OCI-LY1 (cell line): ENCODE data around the gene PLEKHA6.

Source experiments
- H2AFZ ChIP-seq: fragments of 200-600 bp; sonication (generic), shearing (Covaris generic); 2 replicates; pipeline ENCODE4 v1.6.0; 2014; ENCODE audit warnings: antibody characterized with exemption, mild to moderate bottlenecking, low read length
- H3F3A ChIP-seq: fragments of 200-600 bp; sonication (generic), shearing (Covaris generic); 2 replicates; pipeline ENCODE4 v1.6.0; 2014; ENCODE audit warnings: mild to moderate bottlenecking, antibody characterized with exemption, low read length, moderate library complexity; ENCODE audit not compliant: insufficient read depth
- H3K27ac ChIP-seq: fragments of 200-600 bp; sonication (generic); 2 replicates; pipeline ENCODE4 v1.5.1; 2014; ENCODE audit warnings: low read length, mixed run types, mild to moderate bottlenecking, low read depth; ENCODE audit not compliant: poor library complexity, severe bottlenecking
- H3K27me3 ChIP-seq: fragments of 200-600 bp; sonication (generic); 2 replicates; pipeline ENCODE4 v1.6.0; 2014; ENCODE audit warnings: antibody characterized with exemption, mild to moderate bottlenecking, low read length, moderate library complexity; ENCODE audit not compliant: insufficient read depth
- H3K36me3 ChIP-seq: fragments of 200-600 bp; sonication (generic); 2 replicates; pipeline ENCODE4 v1.6.1; 2014; ENCODE audit warnings: mild to moderate bottlenecking, antibody characterized with exemption, low read length, moderate library complexity, mixed read lengths; ENCODE audit not compliant: insufficient read depth
- H3K4me1 ChIP-seq: fragments of 200-600 bp; sonication (generic); 2 replicates; pipeline ENCODE4 v1.5.1; 2014; ENCODE audit warnings: mild to moderate bottlenecking, low read length, moderate library complexity; ENCODE audit not compliant: insufficient read depth, severe bottlenecking
- H3K4me2 ChIP-seq: fragments of 200-600 bp; sonication (generic), shearing (Covaris generic); 2 replicates; pipeline ENCODE4 v1.6.1; 2014; ENCODE audit warnings: low read length
- H3K4me3 ChIP-seq: fragments of 200-600 bp; sonication (generic); 2 replicates; pipeline ENCODE4 v1.5.1; 2014; ENCODE audit warnings: low read length, low read depth, mild to moderate bottlenecking, mixed read lengths; ENCODE audit not compliant: poor library complexity, severe bottlenecking
- H3K79me2 ChIP-seq: fragments of 200-600 bp; shearing (Covaris generic); 2 replicates; pipeline ENCODE4 v1.6.1; 2016; ENCODE audit warnings: mixed run types, low read length, mixed read lengths; ENCODE audit not compliant: insufficient read depth
- H3K9ac ChIP-seq: fragments of 200-600 bp; sonication (generic), shearing (Covaris generic); 2 replicates; pipeline ENCODE4 v1.6.1; 2014; ENCODE audit warnings: mild to moderate bottlenecking, low read length, mixed read lengths
- H3K9me2 ChIP-seq: fragments of 200-600 bp; sonication (generic), shearing (Covaris generic); 2 replicates; pipeline ENCODE4 v1.6.1; 2014; ENCODE audit warnings: low read depth, mild to moderate bottlenecking, low read length, mixed read lengths
- H3K9me3 ChIP-seq: fragments of 200-600 bp; shearing (Covaris generic); 2 replicates; pipeline ENCODE4 v1.6.1; 2014; ENCODE audit warnings: low read length, mixed read lengths
- H4K20me1 ChIP-seq: fragments of 200-600 bp; sonication (generic), shearing (Covaris generic); 2 replicates; pipeline ENCODE4 v1.6.0; 2016; ENCODE audit warnings: mild to moderate bottlenecking, low read length; ENCODE audit not compliant: insufficient read depth
- CTCF ChIP-seq: fragments of 200-600 bp; sonication (generic), shearing (Covaris generic); IDR thresholded peaks from 2 replicates; pipeline ENCODE4 v1.5.1; 2017; ENCODE audit warnings: mild to moderate bottlenecking, antibody characterized with exemption, low read length, moderate library complexity, mixed read lengths
- EZH2 ChIP-seq: fragments of 200-600 bp; sonication (generic), shearing (Covaris generic); IDR thresholded peaks from 2 replicates; pipeline ENCODE4 v1.8.0; 2017; ENCODE audit warnings: borderline replicate concordance, mixed run types, mild to moderate bottlenecking, antibody characterized with exemption, low read length, moderate library complexity, mixed read lengths

The PLEKHA6 gene

GRCh38 chr1:204345941-204346645, 13.6 kb downstream of the PLEKHA6 start:
- Histone ChIP-seq H3K4me1 (no peaks in the 10 kb centered on the region), H3K9me3 (no peaks in the 10 kb centered on the region), H3K79me2 (no peaks in the 10 kb centered on the region), H3F3A (no peaks in the 10 kb centered on the region), H3K36me3 (no peaks in the 10 kb centered on the region), H3K9ac (no peak overlapping the region), H3K4me2 (no peak overlapping the region), H3K27me3 (no peaks in the 10 kb centered on the region; the same call in 1 of the 2 replicates), H3K4me3 (no peak overlapping the region), H4K20me1 (no peaks in the 10 kb centered on the region), H2AFZ (no peak overlapping the region), H3K9me2 (no peaks in the 10 kb centered on the region), H3K27ac (no peak overlapping the region)
- TF ChIP-seq CTCF (no peak), EZH2 (no peak)

GRCh38 chr1:204345438-204345841, 14.3 kb downstream of the PLEKHA6 start:
- H3K4me3 ChIP-seq: no peak overlapping the region
- no peak overlapping the region for H2AFZ ChIP-seq
- no peaks in the 10 kb centered on the region for H3K36me3 ChIP-seq
- H3K4me1 ChIP-seq: no peaks in the 10 kb centered on the region
- no peaks in the 10 kb centered on the region for H3F3A ChIP-seq
- no peaks in the 10 kb centered on the region for H4K20me1 ChIP-seq
- no peak overlapping the region for H3K4me2 ChIP-seq
- TF ChIP-seq EZH2 (no peak), CTCF (no peak)
- H3K9me3 ChIP-seq: no peaks in the 10 kb centered on the region
- H3K9ac ChIP-seq: no peak overlapping the region
- H3K9me2 ChIP-seq: no peaks in the 10 kb centered on the region
- H3K27ac ChIP-seq: no peak overlapping the region
- no peaks in the 10 kb centered on the region; the same call in 1 of the 2 replicates for H3K27me3 ChIP-seq
- H3K79me2 ChIP-seq: no peaks in the 10 kb centered on the region

- Histone ChIP-seq H3K4me2 (no peak overlapping the region), H3K4me1 (no peaks in the 10 kb centered on the region), H3K27ac (no peak overlapping the region), H3F3A (no peaks in the 10 kb centered on the region), H3K9me2 (no peaks in the 10 kb centered on the region), H2AFZ (no peak overlapping the region), H3K9ac (no peak overlapping the region), H3K36me3 (no peaks in the 10 kb centered on the region), H4K20me1 (no peaks in the 10 kb centered on the region), H3K4me3 (no peak overlapping the region), H3K79me2 (no peaks in the 10 kb centered on the region), H3K9me3 (no peaks in the 10 kb centered on the region), H3K27me3 (no peaks in the 10 kb centered on the region; the same call in 1 of the 2 replicates)
- TF ChIP-seq EZH2: no peak
- no peak for TF ChIP-seq CTCF
These were observed 14.9 kb downstream of the PLEKHA6 start for GRCh38 chr1:204344665-204345355.
